ENCODE data around the gene LYL1. TPM values are rescaled to one million over a fixed set of nuclear protein-coding genes. Genes with fewer than 3 reads are reported as not detected.
"Not testable (repeated sequence)": the region's sequence is repeated elsewhere in the genome, so short reads cannot be mapped to it uniquely, and the experiment has no call there.

LYL1 gene
- 17.3 and 28.8 TPM in 2 replicates for total RNA-seq

- DNase-seq (ENCODE audit: low read depth in 2 of 2), result peak; percentile 94 to 97
Measured at GRCh38 chr19:13102666-13103580, at the start of gene LYL1. LYL1 (minus strand) TSS chr19:13102858; CDS start chr19:13101171, 1,687 bp downstream.

GRCh38 chr19:13151605-13152355 is 49.1 kb upstream of the LYL1 start:
- DNase-seq (ENCODE audit: low read depth in 2 of 2), result peak; percentile 98

GRCh38 chr19:13150931-13151604 is 48.4 kb upstream of the LYL1 start:
- no peak for DNase-seq (ENCODE audit: low read depth in 2 of 2)

- peak; percentile 98 to 99 for DNase-seq (ENCODE audit: low read depth in 2 of 2)
Measured at GRCh38 chr19:13150187-13150930, 47.7 kb upstream of the LYL1 start, which contains the start of the genes IER2 and STX10. IER2 (plus strand) TSS chr19:13150411; CDS start chr19:13153187, 2,776 bp downstream. STX10 (minus strand) TSS chr19:13150375; CDS start chr19:13150173, 202 bp downstream.

- DNase-seq (ENCODE audit: low read depth in 2 of 2), result peak; percentile 65 to 67
Measured at GRCh38 chr19:13149628-13150186, 47.0 kb upstream of the LYL1 start.

GRCh38 chr19:13149173-13149627 is 46.5 kb upstream of the LYL1 start:
- DNase-seq (ENCODE audit: low read depth in 2 of 2), result not testable (repeated sequence)

GRCh38 chr19:13146763-13147563 is 44.3 kb upstream of the LYL1 start:
- DNase-seq (ENCODE audit: low read depth in 2 of 2), result peak in 1 of 2 donors; percentile 68

GRCh38 chr19:13139633-13140311 is 37.1 kb upstream of the LYL1 start:
- DNase-seq (ENCODE audit: low read depth in 2 of 2), result no peak

- no peak for DNase-seq (ENCODE audit: low read depth in 2 of 2)
Measured at GRCh38 chr19:13138916-13139198, 36.2 kb upstream of the LYL1 start.

GRCh38 chr19:13138171-13138915 is 35.7 kb upstream of the LYL1 start:
- DNase-seq (ENCODE audit: low read depth in 2 of 2), result no peak

- DNase-seq (ENCODE audit: low read depth in 2 of 2), result no peak
Measured at GRCh38 chr19:13137290-13137794, 34.7 kb upstream of the LYL1 start.

- no peak for DNase-seq (ENCODE audit: low read depth in 2 of 2)
Measured at GRCh38 chr19:13135068-13136062, 32.7 kb upstream of the LYL1 start.

GRCh38 chr19:13134626-13135025 is 32.0 kb upstream of the LYL1 start:
- DNase-seq (ENCODE audit: low read depth in 2 of 2), result no peak

GRCh38 chr19:13133241-13133870 is 30.7 kb upstream of the LYL1 start:
- DNase-seq (ENCODE audit: low read depth in 2 of 2), result peak; percentile 59 to 94

- DNase-seq (ENCODE audit: low read depth in 2 of 2), result peak in 1 of 2 donors; percentile 65
Measured at GRCh38 chr19:13132471-13133180, 30.0 kb upstream of the LYL1 start.

Data from lung microvascular endothelial cell (primary cell).